PFSK-1 (cell line): ENCODE results near the gene GIMAP5.

Source experiments
- FOXP2 ChIP-seq: optimal IDR thresholded peaks from 2 replicates; pipeline ENCODE3; 2011; ENCODE audit warnings: borderline replicate concordance, control low read depth, inconsistent platforms; ENCODE audit not compliant: insufficient read depth; ENCODE audit errors: extremely low read length, extremely low read depth
- POLR2AphosphoS5 ChIP-seq: IDR thresholded peaks from 2 replicates; pipeline ENCODE4 v1.6.1; 2012; ENCODE audit warnings: low read depth, mild to moderate bottlenecking, control low read depth, low read length, moderate library complexity
- REST ChIP-seq, 2 experiments: IDR thresholded peaks; 2 replicates each; pipeline versions ENCODE4 v1.6.1 to v1.8.0; 2011 to 2012; ENCODE audit warnings: low read depth in 2 of 2, low read length in 2 of 2, control low read depth in 1 of 2, inconsistent platforms in 1 of 2, mild to moderate bottlenecking in 1 of 2, moderate library complexity in 1 of 2; ENCODE audit not compliant: insufficient read depth in 1 of 2
- SIN3A ChIP-seq: IDR thresholded peaks from 2 replicates; pipeline ENCODE4 v1.6.1; 2012; ENCODE audit warnings: mild to moderate bottlenecking, low read length, moderate library complexity, borderline replicate concordance; ENCODE audit not compliant: insufficient read depth
- TAF1 ChIP-seq: IDR thresholded peaks from 2 replicates; pipeline ENCODE4 v1.6.1; 2012; ENCODE audit warnings: low read length, control low read depth, borderline replicate concordance; ENCODE audit not compliant: insufficient read depth

GRCh38 chr7:150716368-150716767 lies 20.9 kb upstream of the GIMAP5 start, which contains the start of gene GIMAP1:
- TF ChIP-seq POLR2AphosphoS5 (no peak), SIN3A (no peak), REST (IDR thresholded peaks at IDR 0.05; ENCODE audit: insufficient read depth in 1 of 2, low read depth in 2 of 2, low read length in 2 of 2) (no peak), FOXP2 (no peak), TAF1 (no peak)
